ENCODE measurements around the gene PPP1R9A.

PPP1R9A gene

DNA sequence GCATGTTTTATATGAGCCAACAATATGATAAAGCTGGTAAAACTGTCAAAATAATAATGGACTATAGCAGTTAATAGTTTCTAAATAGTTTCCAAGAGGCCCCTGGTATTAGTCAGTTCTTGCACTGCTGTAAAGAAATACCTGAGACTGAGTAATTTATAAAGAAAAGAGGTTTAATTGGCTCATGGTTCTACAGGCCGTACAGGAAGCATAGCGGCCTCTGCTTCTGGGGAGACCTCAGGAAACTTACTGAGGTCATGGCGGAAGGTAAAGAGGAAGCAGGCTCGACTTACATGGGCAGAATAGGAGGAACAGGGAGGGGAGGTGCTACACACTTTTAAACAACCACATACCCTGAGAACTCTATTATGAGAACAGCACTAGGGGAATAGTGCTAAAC is 104.6 kb downstream of the PPP1R9A start:
- no peak for DNase-seq (ENCODE audit: extremely low spot score)
- CTCF ChIA-PET, result no interaction called here
- POLR2A ChIA-PET, result no interaction called here
- TF ChIP-seq HDGF (IDR thresholded peaks at IDR 0.05; ENCODE audit: borderline replicate concordance) (no peak), ZNF384 (IDR thresholded peaks at IDR 0.05) (no peak), TARDBP (IDR thresholded peaks at IDR 0.05) (no peak), BHLHE40 (IDR thresholded peaks at IDR 0.05; ENCODE audit: borderline replicate concordance) (no peak), CTBP1 (IDR thresholded peaks at IDR 0.05; ENCODE audit: borderline replicate concordance) (no peak), NFRKB (IDR thresholded peaks at IDR 0.05) (no peak), SUZ12 (IDR thresholded peaks at IDR 0.05) (no peak), ARNT (IDR thresholded peaks at IDR 0.05) (no peak), L3MBTL2 (conservative IDR thresholded peaks at IDR 0.05) (no peak), FOXK2 (IDR thresholded peaks at IDR 0.05) (no peak), LEF1 (IDR thresholded peaks at IDR 0.05; ENCODE audit: borderline replicate concordance) (no peak), FOXA1 (IDR thresholded peaks at IDR 0.05) (no peak), FOXM1 (IDR thresholded peaks at IDR 0.05; ENCODE audit: borderline replicate concordance) (no peak)
- TF ChIP-seq, protein P1, sequence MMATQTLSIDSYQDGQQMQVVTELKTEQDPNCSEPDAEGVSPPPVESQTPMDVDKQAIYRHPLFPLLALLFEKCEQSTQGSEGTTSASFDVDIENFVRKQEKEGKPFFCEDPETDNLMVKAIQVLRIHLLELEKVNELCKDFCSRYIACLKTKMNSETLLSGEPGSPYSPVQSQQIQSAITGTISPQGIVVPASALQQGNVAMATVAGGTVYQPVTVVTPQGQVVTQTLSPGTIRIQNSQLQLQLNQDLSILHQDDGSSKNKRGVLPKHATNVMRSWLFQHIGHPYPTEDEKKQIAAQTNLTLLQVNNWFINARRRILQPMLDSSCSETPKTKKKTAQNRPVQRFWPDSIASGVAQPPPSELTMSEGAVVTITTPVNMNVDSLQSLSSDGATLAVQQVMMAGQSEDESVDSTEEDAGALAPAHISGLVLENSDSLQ (IDR thresholded peaks at IDR 0.05), result no peak

DNA sequence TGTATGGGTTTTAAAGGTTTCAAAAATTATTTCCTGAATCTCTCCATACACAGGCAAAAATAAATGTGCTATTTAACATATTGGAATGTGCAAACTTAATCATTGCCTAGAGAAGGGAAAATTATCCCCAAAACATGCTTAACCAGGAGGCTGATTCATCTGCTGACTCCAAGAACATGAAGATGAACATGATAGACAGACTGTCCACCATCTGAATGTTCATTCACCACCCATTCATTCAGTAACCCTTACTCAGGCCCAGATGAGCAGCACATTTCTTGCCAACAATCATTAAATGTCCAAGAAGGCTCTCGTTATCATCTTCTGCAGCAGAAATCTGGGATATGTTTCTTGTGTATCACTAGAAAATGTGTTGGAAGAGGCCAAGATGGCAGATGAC is 110.6 kb downstream of the PPP1R9A start:
- POLR2A ChIA-PET, result no interaction called here
- CTCF ChIA-PET, result interaction anchor here (0.7 kb wide), 1 partner anchor 166 kb away, joined by 3 read pairs; no protein-coding TSS in a partner anchor
- TF ChIP-seq SP1 (IDR thresholded peaks at IDR 0.05), result no peak
- TF ChIP-seq FOXK2 (IDR thresholded peaks at IDR 0.05), result no peak
- TF ChIP-seq, protein P1 (IDR thresholded peaks at IDR 0.05), result no peak
- no peak for TF ChIP-seq HDGF (IDR thresholded peaks at IDR 0.05; ENCODE audit: borderline replicate concordance)
- no peak for TF ChIP-seq ARNT (IDR thresholded peaks at IDR 0.05)
- no peak for TF ChIP-seq FOXM1 (IDR thresholded peaks at IDR 0.05; ENCODE audit: borderline replicate concordance)
- no peak for TF ChIP-seq ZNF384 (IDR thresholded peaks at IDR 0.05)
- TF ChIP-seq L3MBTL2 (conservative IDR thresholded peaks at IDR 0.05), result no peak
- no peak for TF ChIP-seq LEF1 (IDR thresholded peaks at IDR 0.05; ENCODE audit: borderline replicate concordance)
- TF ChIP-seq BHLHE40 (IDR thresholded peaks at IDR 0.05; ENCODE audit: borderline replicate concordance), result no peak
- no peak for TF ChIP-seq SUZ12 (IDR thresholded peaks at IDR 0.05)
- no peak for TF ChIP-seq ELF4 (IDR thresholded peaks at IDR 0.05)
- no peak for TF ChIP-seq NFRKB (IDR thresholded peaks at IDR 0.05)
- no peak for TF ChIP-seq FOXA1 (IDR thresholded peaks at IDR 0.05)
- no peak for TF ChIP-seq CTBP1 (IDR thresholded peaks at IDR 0.05; ENCODE audit: borderline replicate concordance)
- TF ChIP-seq TARDBP (IDR thresholded peaks at IDR 0.05), result no peak
- no peak for DNase-seq (ENCODE audit: extremely low spot score)

DNA sequence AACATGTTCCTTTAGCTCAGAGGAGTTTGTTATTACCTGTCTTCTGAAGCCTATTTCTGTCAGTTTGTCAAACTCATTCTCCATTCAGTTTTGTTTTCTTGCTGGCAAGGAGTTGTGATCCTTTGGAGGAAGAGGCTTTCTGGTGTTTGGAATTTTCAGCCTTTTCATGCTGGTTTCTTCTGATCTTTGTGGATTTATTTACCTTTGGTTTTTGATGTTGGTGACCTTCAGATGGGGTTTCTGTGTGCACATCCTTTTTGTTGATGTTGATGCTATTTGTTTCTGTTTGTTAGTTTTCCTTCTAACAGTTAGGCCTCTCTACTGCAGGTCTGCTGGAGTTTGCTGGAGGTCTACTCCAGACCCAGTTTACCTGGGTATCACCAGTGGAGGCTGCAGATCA is 118.6 kb downstream of the PPP1R9A start:
- no peak for DNase-seq (ENCODE audit: extremely low spot score)
- CTCF ChIA-PET, result no interaction called here
- no peak for TF ChIP-seq FOXM1 (IDR thresholded peaks at IDR 0.05; ENCODE audit: borderline replicate concordance)
- POLR2A ChIA-PET, result no interaction called here

DNA sequence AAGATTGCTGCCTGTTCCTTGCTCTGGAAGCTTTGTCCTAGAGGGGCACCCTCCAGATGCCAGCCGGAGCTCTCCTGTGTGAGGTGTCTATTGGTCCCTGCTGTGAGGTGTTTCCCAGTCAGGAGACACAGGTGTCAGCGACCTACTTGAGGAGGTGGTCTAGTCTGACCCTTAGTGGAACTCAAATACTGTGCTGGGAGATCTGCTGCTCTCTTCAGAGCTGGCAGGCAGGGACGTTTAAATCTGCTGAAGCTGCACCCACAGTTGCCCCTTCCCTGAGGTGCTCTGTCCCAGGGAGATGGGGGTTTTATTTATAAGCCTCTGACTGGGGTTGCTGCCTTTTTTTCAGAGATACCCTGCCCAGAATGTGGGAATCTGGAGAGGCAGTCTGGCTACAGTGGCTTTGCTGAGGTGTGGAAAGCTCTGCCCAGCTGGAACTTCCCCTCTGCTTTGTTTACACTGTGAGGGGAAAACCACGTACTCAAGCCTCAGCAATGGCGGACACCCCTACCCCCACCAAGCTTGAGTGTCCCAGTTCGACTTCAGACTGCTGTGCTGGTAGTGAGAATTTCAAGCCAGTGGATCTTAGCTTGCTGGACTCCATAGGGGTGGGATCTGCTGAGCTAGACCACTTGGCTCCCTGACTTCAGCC is 119.2 kb downstream of the PPP1R9A start:
- ChIA-PET CTCF (no interaction called here), POLR2A (no interaction called here)
- TF ChIP-seq FOXM1 (IDR thresholded peaks at IDR 0.05; ENCODE audit: borderline replicate concordance), result no peak
- no peak for TF ChIP-seq ELF4 (IDR thresholded peaks at IDR 0.05)
- TF ChIP-seq SUZ12 (IDR thresholded peaks at IDR 0.05), result no peak
- TF ChIP-seq, protein P1 (IDR thresholded peaks at IDR 0.05), result no peak
- TF ChIP-seq HDGF (IDR thresholded peaks at IDR 0.05; ENCODE audit: borderline replicate concordance), result no peak
- no peak for TF ChIP-seq SP1 (IDR thresholded peaks at IDR 0.05)
- no peak for TF ChIP-seq TARDBP (IDR thresholded peaks at IDR 0.05)
- DNase-seq (ENCODE audit: extremely low spot score), result no peak

DNA sequence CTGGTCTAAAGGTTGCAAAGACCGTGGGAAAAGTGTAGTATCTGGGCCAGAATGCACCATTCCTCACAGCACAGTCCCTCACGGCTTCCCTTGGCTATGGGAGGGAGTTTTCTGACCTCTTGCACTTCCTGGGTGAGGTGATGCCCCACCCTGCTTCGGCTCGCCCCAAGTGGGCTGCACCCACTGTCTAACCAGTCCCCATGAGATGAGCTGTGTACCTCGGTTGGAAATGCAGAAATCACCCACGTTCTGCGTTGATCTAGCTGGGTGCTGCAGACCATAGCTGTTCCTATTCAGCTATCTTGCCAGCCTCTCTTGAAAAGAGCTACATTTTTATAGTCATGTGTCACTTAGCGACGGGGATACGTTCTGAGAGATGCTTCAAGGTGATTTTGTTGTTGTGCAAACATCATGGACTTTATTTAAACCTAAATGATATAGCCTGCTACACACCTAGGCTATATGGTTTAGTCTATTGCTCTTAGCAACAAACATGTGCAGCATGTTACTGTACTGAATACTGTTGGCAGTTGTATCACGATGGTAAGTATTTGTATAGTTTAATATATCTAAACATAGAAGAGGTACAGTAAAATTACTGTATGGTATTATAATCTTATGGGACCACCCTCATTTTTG is 120.0 kb downstream of the PPP1R9A start:
- POLR2A ChIA-PET, result no interaction called here
- CTCF ChIA-PET, result no interaction called here
- no peak for DNase-seq (ENCODE audit: extremely low spot score)
- no peak for TF ChIP-seq FOXM1 (IDR thresholded peaks at IDR 0.05; ENCODE audit: borderline replicate concordance)
- TF ChIP-seq ARNT (IDR thresholded peaks at IDR 0.05), result no peak
- TF ChIP-seq L3MBTL2 (conservative IDR thresholded peaks at IDR 0.05), result no peak
- no peak for TF ChIP-seq ZNF384 (IDR thresholded peaks at IDR 0.05)
- no peak for TF ChIP-seq HDGF (IDR thresholded peaks at IDR 0.05; ENCODE audit: borderline replicate concordance)
- no peak for TF ChIP-seq BHLHE40 (IDR thresholded peaks at IDR 0.05; ENCODE audit: borderline replicate concordance)
- no peak for TF ChIP-seq FOXK2 (IDR thresholded peaks at IDR 0.05)
- TF ChIP-seq ELF4 (IDR thresholded peaks at IDR 0.05), result no peak
- TF ChIP-seq FOXA1 (IDR thresholded peaks at IDR 0.05), result no peak
- TF ChIP-seq CTBP1 (IDR thresholded peaks at IDR 0.05; ENCODE audit: borderline replicate concordance), result no peak
- no peak for TF ChIP-seq TARDBP (IDR thresholded peaks at IDR 0.05)

DNA sequence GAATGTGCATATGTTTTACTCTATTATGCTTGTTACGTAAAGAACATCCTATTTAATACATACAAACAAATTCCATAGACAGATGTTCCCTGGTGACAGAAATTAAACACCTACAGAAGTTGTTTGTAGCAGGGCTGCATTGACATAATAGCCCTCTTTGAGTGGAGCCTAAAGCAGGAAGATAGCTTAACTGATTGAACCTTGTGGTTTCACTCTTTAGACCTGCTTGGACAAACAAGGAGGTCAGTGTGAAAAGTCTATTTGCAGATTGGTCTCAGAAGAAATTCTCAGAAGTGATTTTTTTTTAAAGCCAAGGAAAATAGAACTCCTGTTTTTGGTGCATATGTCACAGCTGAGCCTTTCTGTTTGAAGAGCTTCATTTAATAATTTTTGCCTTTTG is 121.3 kb downstream of the PPP1R9A start:
- ChIA-PET CTCF (interaction anchor here (0.7 kb wide), 1 partner anchor 406 kb away, joined by 5 read pairs; the partner anchor contains the start of gene PON2), POLR2A (no interaction called here)
- DNase-seq (ENCODE audit: extremely low spot score), result no peak
- TF ChIP-seq NFRKB (IDR thresholded peaks at IDR 0.05) (no peak), SP1 (IDR thresholded peaks at IDR 0.05) (no peak)

Data from HEK293T (cell line).